ENCODE measurements around the gene PPM1D. TPM values are rescaled to one million over a fixed set of nuclear protein-coding genes. Genes with fewer than 3 reads are reported as not detected.

Gene PPM1D
- total RNA-seq, 1 donor from 2014 or later: 22.3 TPM

GRCh38 chr17:60640503-60640902 is 40.5 kb downstream of the PPM1D start:
- H3K4me1 ChIP-seq: no peaks in the 10 kb centered on the region
- DNase-seq (no peak), ATAC-seq (no peak)
- H3K4me3 ChIP-seq: no peak overlapping the region
- H3K9me3 ChIP-seq: no peaks in the 10 kb centered on the region
- TF ChIP-seq CTCF (IDR thresholded peaks at IDR 0.05): peak; percentile 17
- H3K36me3 ChIP-seq: peaks cover 14% of the 10 kb centered on the region
- H3K27ac ChIP-seq: no peak overlapping the region
- no peaks in the 10 kb centered on the region for H3K27me3 ChIP-seq
- intact Hi-C loops (cut with DNase I): no loop called here

GRCh38 chr17:60641126-60641525 is 41.1 kb downstream of the PPM1D start:
- intact Hi-C loops (cut with DNase I): no loop called here
- no peaks in the 10 kb centered on the region for H3K4me1 ChIP-seq
- no peak overlapping the region for H3K4me3 ChIP-seq
- DNase-seq (no peak), ATAC-seq (no peak)
- no peaks in the 10 kb centered on the region for H3K9me3 ChIP-seq
- H3K27me3 ChIP-seq: no peaks in the 10 kb centered on the region
- H3K36me3 ChIP-seq: peaks cover 8% of the 10 kb centered on the region
- no peak for TF ChIP-seq CTCF (IDR thresholded peaks at IDR 0.05)
- no peak overlapping the region for H3K27ac ChIP-seq

- peaks cover under 1% of the 10 kb centered on the region for H3K36me3 ChIP-seq
- no peaks in the 10 kb centered on the region for H3K4me1 ChIP-seq
- ATAC-seq (peak; percentile 76), DNase-seq (no peak)
- intact Hi-C loops (cut with DNase I): no loop called here
- H3K4me3 ChIP-seq: no peak overlapping the region
- no peaks in the 10 kb centered on the region for H3K9me3 ChIP-seq
- no peaks in the 10 kb centered on the region for H3K27me3 ChIP-seq
- TF ChIP-seq CTCF (IDR thresholded peaks at IDR 0.05): peak; percentile 53
- H3K27ac ChIP-seq: no peak overlapping the region
These were observed 41.8 kb downstream of the PPM1D start for GRCh38 chr17:60641810-60642220.

- Histone ChIP-seq H3K9me3 (no peaks in the 10 kb centered on the region), H3K36me3 (peaks cover 27% of the 10 kb centered on the region), H3K27me3 (no peaks in the 10 kb centered on the region), H3K4me1 (no peaks in the 10 kb centered on the region), H3K27ac (no peak overlapping the region), H3K4me3 (no peak overlapping the region)
- ATAC-seq: peak; percentile 30
- TF ChIP-seq CTCF (IDR thresholded peaks at IDR 0.05): no peak
- intact Hi-C loops (cut with DNase I): no loop called here
- no peak for DNase-seq
These were observed 46.0 kb downstream of the PPM1D start for GRCh38 chr17:60645918-60646523.

- Histone ChIP-seq H3K27me3 (no peaks in the 10 kb centered on the region), H3K36me3 (peaks cover 34% of the 10 kb centered on the region), H3K9me3 (no peaks in the 10 kb centered on the region), H3K4me3 (no peak overlapping the region), H3K4me1 (no peaks in the 10 kb centered on the region), H3K27ac (no peak overlapping the region)
- no peak for DNase-seq
- no peak for TF ChIP-seq CTCF (IDR thresholded peaks at IDR 0.05)
- intact Hi-C loops (cut with DNase I): no loop called here
- no peak for ATAC-seq
These were observed 46.7 kb downstream of the PPM1D start for GRCh38 chr17:60646701-60647100.

GRCh38 chr17:60647705-60648104 is 47.7 kb downstream of the PPM1D start:
- H3K36me3 ChIP-seq: peaks cover 35% of the 10 kb centered on the region
- no peak overlapping the region for H3K4me3 ChIP-seq
- DNase-seq: no peak
- no peaks in the 10 kb centered on the region for H3K9me3 ChIP-seq
- no peak for ATAC-seq
- no peak for TF ChIP-seq CTCF (IDR thresholded peaks at IDR 0.05)
- intact Hi-C loops (cut with DNase I): no loop called here
- no peaks in the 10 kb centered on the region for H3K4me1 ChIP-seq
- H3K27me3 ChIP-seq: no peaks in the 10 kb centered on the region
- H3K27ac ChIP-seq: no peak overlapping the region

Measured in upper lobe of right lung (tissue), 1 donor.